Transverse colon (tissue), 4 donors: ENCODE measurements around the gene BRD2. TPM values are rescaled to one million over a fixed set of nuclear protein-coding genes. Genes with fewer than 3 reads are reported as not detected.

Source experiments
- DNase-seq: peaks from one replicate; pipeline ENCODE4 v3.0.0-alpha.2; 2019
- H3K27ac ChIP-seq, 4 donors: fragments of 200-600 bp; sonication (generic); 2 replicates each; pipeline ENCODE4 v1.5.1; 2016 to 2018; ENCODE audit warnings: inconsistent platforms in 4 of 4
- H3K27me3 ChIP-seq: fragments of 200-600 bp; sonication (generic); 2 replicates; pipeline ENCODE4 v1.5.1; 2017; ENCODE audit warnings: inconsistent platforms
- H3K36me3 ChIP-seq, 4 donors: fragments of 200-600 bp; sonication (generic); 2 replicates each; pipeline ENCODE4 v1.5.1; 2017 to 2019; ENCODE audit warnings: inconsistent platforms in 4 of 4
- H3K4me1 ChIP-seq, 4 donors: fragments of 200-600 bp; sonication (generic); 2 replicates each; pipeline ENCODE4 v1.5.1; 2017 to 2020; ENCODE audit warnings: inconsistent platforms in 4 of 4
- H3K4me3 ChIP-seq, 4 donors: fragments of 200-600 bp; sonication (generic); 1 replicate in 1 of 4; 2 replicates in 3 of 4; pipeline versions ENCODE4 v1.5.1 to v1.6.1; 2017 to 2019; ENCODE audit warnings: inconsistent platforms in 4 of 4
- H3K9me3 ChIP-seq, 2 donors: fragments of 200-600 bp; sonication (generic); 2 replicates each; pipeline ENCODE4 v1.5.1; 2017 to 2019; ENCODE audit warnings: inconsistent platforms in 2 of 2
- EP300 ChIP-seq: sonication (generic); formaldehyde crosslinking; IDR thresholded peaks from one replicate; pipeline ENCODE4 v1.6.1; 2017; ENCODE audit warnings: antibody characterized with exemption, low read depth
- POLR2A ChIP-seq: fragments of 450-650 bp; IDR thresholded peaks from one replicate; pipeline ENCODE4 v1.6.1; 2016; ENCODE audit warnings: antibody characterized with exemption, mild to moderate bottlenecking, moderate library complexity
- POLR2AphosphoS5 ChIP-seq, 3 donors: sonication (generic); formaldehyde crosslinking; IDR thresholded peaks; one replicate each; pipeline ENCODE4 v1.6.1; 2016; ENCODE audit warnings: antibody characterized with exemption in 3 of 3
- WGBS, 2 donors: methylation state at CpG; one replicate each; pipeline ENCODE4 v1.1.5; 2018; ENCODE audit warnings: low coverage in 1 of 2; 5-methylcytosine and 5-hydroxymethylcytosine counted together
- in situ Hi-C, 4 donors: fragments of 200-750 bp; cut with MboI; loops; one replicate each; pipeline versions ENCODE4 v1.15.0 to v1.15.1; 2017; ENCODE audit warnings: low sequenced_read_pairs in 3 of 4, low pct_ligation_motif_present in 1 of 4, low pct_unique_long_range_greater_than_20kb in 1 of 4
- intact Hi-C: fragments of 100-400 bp; cut with DNase I; formaldehyde crosslinking; loops from one replicate; pipeline ENCODE4 v1.15.1; 2023; ENCODE audit warnings: low total_unique reads
- total RNA-seq, 4 donors: library from RNA; depleted of rRNA; stranded (reverse); fragments of >200 nt; gene quantifications; one replicate each; pipeline ENCODE4 v1.1.0, GENCODE V29; 2016
- TF ChIP-seq, protein P1 (sequence below), 5 experiments: fragments of 200-600 bp in 3 of 5; fragments of 450-650 bp in 2 of 5; sonication (generic) in 3 of 5; IDR thresholded peaks; 1 replicate in 2 of 5; 2 replicates in 3 of 5; pipeline ENCODE4 v1.5.1; 2016 to 2017; ENCODE audit warnings: antibody characterized with exemption in 5 of 5, inconsistent platforms in 3 of 5, mild to moderate bottlenecking in 2 of 5, moderate library complexity in 1 of 5

The BRD2 gene
- total RNA-seq, 4 donors from 2014 or later = 116 to 612 (median 238) TPM

DNA sequence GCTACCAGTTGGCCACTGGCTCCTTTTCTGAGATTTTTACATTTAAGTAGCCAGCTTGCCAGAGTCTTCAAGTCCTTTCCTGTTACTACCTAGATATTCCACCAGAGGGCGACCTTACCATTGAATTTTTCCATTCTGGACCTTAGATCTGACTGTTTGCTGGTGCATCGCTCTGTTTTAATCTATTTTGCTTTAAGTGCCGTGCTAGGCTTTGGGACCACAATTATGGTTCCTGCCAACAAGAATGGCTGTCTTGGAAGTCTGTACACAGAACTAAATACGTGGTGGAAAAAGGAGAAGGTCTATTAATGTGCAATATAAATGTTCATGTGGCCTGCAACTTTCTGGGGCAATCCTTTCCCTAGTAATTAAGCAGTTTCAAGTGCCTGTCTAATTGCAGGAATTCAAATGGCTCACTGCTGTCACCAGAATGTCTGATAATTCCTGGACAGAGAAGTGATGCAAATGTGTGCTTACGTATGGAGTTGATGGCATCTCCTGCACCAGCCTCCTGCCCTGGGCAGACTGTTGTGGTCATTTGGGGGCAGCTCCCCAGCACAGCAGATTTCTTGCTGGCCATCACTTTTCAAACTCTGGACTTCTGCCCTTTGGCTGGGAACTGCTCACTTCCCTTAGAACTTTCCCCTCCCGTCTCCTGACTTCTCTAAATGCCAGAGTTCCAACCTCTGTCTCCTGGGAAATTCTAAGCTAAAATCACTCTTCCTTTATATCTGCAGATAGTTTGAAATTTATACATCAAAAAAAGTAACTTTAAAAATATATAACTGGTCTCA is 46.6 kb downstream of the BRD2 start:
- Histone ChIP-seq H3K4me1 (peaks cover 0 to 24% (median 12%) of the 10 kb centered on the region in 4 donors), H3K27ac (no peak overlapping the region), H3K9me3 (no peaks in the 10 kb centered on the region), H3K4me3 (no peak overlapping the region), H3K36me3 (no peaks in the 10 kb centered on the region), H3K27me3 (peaks cover 42% of the 10 kb centered on the region)
- in situ Hi-C loops (loop anchor here (5.0 to 25.0 kb wide), 5 partner anchors 60 to 232 kb away; partner anchors contain the start of genes HLA-DPA1 (in 1 of the 4) and HLA-DPB1 (in 1 of the 4)), intact Hi-C loops (loop anchor here (5.0 to 10.0 kb wide), 2 partner anchors 67 to 230 kb away; no protein-coding TSS in a partner anchor)
- TF ChIP-seq POLR2AphosphoS5 (IDR thresholded peaks at IDR 0.05) (no peak), EP300 (no peak), POLR2A (no peak)
- TF ChIP-seq, protein P1, sequence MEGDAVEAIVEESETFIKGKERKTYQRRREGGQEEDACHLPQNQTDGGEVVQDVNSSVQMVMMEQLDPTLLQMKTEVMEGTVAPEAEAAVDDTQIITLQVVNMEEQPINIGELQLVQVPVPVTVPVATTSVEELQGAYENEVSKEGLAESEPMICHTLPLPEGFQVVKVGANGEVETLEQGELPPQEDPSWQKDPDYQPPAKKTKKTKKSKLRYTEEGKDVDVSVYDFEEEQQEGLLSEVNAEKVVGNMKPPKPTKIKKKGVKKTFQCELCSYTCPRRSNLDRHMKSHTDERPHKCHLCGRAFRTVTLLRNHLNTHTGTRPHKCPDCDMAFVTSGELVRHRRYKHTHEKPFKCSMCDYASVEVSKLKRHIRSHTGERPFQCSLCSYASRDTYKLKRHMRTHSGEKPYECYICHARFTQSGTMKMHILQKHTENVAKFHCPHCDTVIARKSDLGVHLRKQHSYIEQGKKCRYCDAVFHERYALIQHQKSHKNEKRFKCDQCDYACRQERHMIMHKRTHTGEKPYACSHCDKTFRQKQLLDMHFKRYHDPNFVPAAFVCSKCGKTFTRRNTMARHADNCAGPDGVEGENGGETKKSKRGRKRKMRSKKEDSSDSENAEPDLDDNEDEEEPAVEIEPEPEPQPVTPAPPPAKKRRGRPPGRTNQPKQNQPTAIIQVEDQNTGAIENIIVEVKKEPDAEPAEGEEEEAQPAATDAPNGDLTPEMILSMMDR (IDR thresholded peaks at IDR 0.05) = peak; percentile 77 to 89 (median 84)
- 16 to 22% methylated on average over 5 to 6 of the region's 6 CpGs for WGBS, 2 donors
- DNase-seq = peak; percentile 37

DNA sequence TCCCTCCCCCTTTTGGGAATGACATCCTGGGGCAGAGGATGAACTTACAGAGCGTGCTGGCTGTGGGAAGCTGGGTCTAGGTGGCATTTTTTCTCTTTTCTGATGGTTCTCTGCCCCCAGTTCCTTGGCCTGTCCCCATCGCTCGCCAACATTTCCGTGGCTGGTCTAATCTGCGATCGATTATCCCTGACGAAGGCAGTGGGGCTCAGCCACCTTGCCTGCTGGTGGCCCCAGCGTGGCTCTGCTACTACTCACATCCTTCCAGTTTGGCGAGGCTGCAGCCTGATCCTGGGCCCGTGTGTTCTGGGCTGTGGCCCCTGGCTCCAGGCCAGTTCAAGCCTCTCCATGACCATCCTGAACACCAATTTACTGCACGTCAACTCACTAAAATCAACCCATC is 47.4 kb downstream of the BRD2 start:
- in situ Hi-C loops = loop anchor here (10.0 to 25.0 kb wide), 4 partner anchors 59 to 229 kb away; partner anchors contain the start of genes HLA-DPA1 (in 1 of the 4) and HLA-DPB1 (in 1 of the 4)
- 70 to 80% methylated on average over 4 to 11 of the region's 11 CpGs for WGBS, 2 donors
- H3K9me3 ChIP-seq = no peaks in the 10 kb centered on the region
- peaks cover 34% of the 10 kb centered on the region for H3K27me3 ChIP-seq
- no peak for DNase-seq
- H3K27ac ChIP-seq = no peak overlapping the region
- intact Hi-C loops = loop anchor here (10.0 kb wide), 1 partner anchor 229 kb away; no protein-coding TSS in a partner anchor
- TF ChIP-seq, protein P1 (IDR thresholded peaks at IDR 0.05) = no peak
- no peak for TF ChIP-seq POLR2AphosphoS5 (IDR thresholded peaks at IDR 0.05)
- no peak for TF ChIP-seq EP300
- no peak for TF ChIP-seq POLR2A
- H3K36me3 ChIP-seq = no peaks in the 10 kb centered on the region
- peaks cover 0 to 27% (median 12%) of the 10 kb centered on the region in 4 donors for H3K4me1 ChIP-seq
- no peak overlapping the region for H3K4me3 ChIP-seq

DNA sequence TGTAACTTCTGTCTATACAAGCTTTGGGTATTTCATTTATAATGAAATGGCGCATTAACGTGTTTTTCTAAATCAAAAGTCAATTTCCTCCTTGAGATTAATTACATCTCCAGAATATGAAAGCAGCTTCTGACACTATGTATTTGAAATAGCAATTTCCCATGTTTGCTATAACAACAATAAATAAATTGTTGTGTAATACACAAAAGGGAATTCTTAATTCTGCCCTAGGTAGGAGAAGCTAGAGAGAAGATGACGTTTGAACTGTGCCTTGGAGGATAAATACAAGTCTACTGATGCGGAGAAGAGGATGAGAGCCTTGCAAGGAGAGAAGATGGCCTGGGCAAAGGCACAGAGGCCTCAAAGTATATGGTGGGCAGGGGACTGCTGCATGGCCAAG is 48.6 kb downstream of the BRD2 start:
- peak overlapping the region in 3 of 4 donors; percentile 68 to 80 (median 71) for H3K27ac ChIP-seq
- DNase-seq = no peak
- WGBS, 2 donors = 67 to 72% methylated on average over 4 of the region's 4 CpGs
- in situ Hi-C loops = loop anchor here (10.0 to 25.0 kb wide), 4 partner anchors 58 to 228 kb away; partner anchors contain the start of genes HLA-DPA1 (in 1 of the 4) and HLA-DPB1 (in 1 of the 4)
- no peak for TF ChIP-seq POLR2AphosphoS5 (IDR thresholded peaks at IDR 0.05)
- TF ChIP-seq, protein P1 (IDR thresholded peaks at IDR 0.05) = no peak
- no peak for TF ChIP-seq EP300
- TF ChIP-seq POLR2A = no peak
- H3K4me3 ChIP-seq = no peak overlapping the region
- intact Hi-C loops = loop anchor here (10.0 kb wide), 1 partner anchor 228 kb away; no protein-coding TSS in a partner anchor
- peaks cover 0 to 27% (median 12%) of the 10 kb centered on the region in 4 donors for H3K4me1 ChIP-seq
- peaks cover 25% of the 10 kb centered on the region for H3K27me3 ChIP-seq
- H3K36me3 ChIP-seq = no peaks in the 10 kb centered on the region
- H3K9me3 ChIP-seq = no peaks in the 10 kb centered on the region

DNA sequence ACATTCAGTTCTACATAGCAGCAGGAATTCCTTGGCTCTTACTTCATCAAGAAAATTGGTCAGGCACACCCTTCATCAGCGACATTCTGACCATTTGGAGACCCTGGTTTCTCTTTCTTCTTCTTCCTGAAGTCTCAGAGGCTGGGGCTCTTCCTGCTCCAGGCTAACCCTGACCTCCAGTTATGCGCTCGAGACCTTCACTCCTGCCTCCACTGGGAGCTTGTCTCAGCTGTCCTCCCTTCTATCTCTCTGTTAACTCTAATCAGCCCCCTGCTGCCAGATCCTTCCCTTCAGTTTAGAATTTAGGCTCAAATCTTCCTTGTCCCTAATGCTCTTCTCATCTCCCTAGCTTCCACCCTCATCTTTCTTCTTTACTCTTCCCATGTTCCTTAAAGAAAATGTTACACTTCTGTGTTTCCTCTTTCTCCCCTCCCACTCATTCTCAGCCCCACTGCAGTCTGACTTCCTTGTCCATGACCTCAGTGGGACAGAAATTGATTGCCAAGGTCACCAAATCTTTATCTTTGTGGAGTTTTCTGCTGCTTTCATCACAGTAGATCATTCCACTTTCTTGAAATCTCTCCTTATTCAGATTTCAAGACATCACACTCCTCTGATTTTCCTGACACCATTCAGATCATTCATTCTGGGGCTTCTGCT is 49.4 kb downstream of the BRD2 start:
- Histone ChIP-seq H3K27ac (peak overlapping the region; percentile 65 to 80 (median 70)), H3K36me3 (no peaks in the 10 kb centered on the region), H3K27me3 (peaks cover 19% of the 10 kb centered on the region), H3K9me3 (no peaks in the 10 kb centered on the region), H3K4me3 (no peak overlapping the region), H3K4me1 (peaks cover 0 to 27% (median 12%) of the 10 kb centered on the region in 4 donors)
- intact Hi-C loops (loop anchor here (10.0 kb wide), 1 partner anchor 227 kb away; no protein-coding TSS in a partner anchor), in situ Hi-C loops (loop anchor here (10.0 to 25.0 kb wide), 4 partner anchors 57 to 227 kb away; partner anchors contain the start of genes HLA-DPA1 (in 1 of the 4) and HLA-DPB1 (in 1 of the 4))
- TF ChIP-seq, protein P1 (IDR thresholded peaks at IDR 0.05) = no peak
- TF ChIP-seq EP300 (no peak), POLR2A (no peak), POLR2AphosphoS5 (IDR thresholded peaks at IDR 0.05) (no peak)
- WGBS, 2 donors = 68 to 86% methylated on average over 3 of the region's 3 CpGs
- no peak for DNase-seq
